Coronary artery (tissue), 2 donors: ENCODE measurements around the gene CHN2.

Experiments
- DNase-seq: peaks from one replicate; pipeline ENCODE4 v3.0.0-alpha.2; 2017; ENCODE audit warnings: low spot score
- H3K27ac ChIP-seq, 2 donors: fragments of 200-600 bp; sonication (generic); one replicate each; pipeline ENCODE4 v1.5.1; 2016 to 2019
- H3K4me3 ChIP-seq: fragments of 200-600 bp; sonication (generic); 2 replicates; pipeline ENCODE4 v1.5.1; 2016; ENCODE audit warnings: mild to moderate bottlenecking, moderate library complexity
- TF ChIP-seq, protein P1 (sequence below): fragments of 200-600 bp; sonication (generic); IDR thresholded peaks from one replicate; pipeline ENCODE4 v1.5.1; 2019; ENCODE audit warnings: antibody characterized with exemption

CHN2 gene

DNA sequence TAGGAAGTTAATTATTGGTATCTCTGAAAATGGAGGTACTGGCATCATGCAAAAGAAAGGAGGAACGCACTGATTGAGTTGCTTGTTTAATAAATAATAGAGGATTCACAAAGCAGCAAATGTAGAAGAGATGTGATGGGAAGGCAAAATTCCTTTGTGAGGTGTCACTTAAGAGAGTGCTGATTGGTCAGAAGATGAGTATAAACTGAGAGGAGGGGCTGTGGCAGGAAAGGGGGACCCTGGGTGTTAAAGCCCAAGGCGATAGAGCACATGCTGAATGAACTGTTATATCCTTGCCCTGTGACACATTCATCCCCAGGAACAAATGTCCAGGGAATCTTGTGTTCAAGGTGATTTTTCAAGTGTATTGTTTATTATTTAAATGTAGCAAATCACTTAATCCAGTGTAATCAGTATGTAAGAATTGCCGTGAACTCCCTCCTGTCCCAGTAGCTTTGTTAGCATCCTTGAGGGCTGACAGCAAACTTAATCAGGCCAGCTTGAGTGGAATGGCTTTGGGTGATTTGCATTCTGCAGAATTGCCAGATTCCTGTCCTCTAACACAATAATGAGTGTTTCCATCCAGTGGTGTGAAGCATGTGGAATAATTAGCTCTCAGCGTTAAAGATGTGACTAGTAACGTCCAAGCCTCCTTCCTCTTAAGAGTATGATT lies 111.9 kb downstream of the CHN2 start:
- H3K27ac ChIP-seq, result no peak overlapping the region
- DNase-seq, result no peak

DNA sequence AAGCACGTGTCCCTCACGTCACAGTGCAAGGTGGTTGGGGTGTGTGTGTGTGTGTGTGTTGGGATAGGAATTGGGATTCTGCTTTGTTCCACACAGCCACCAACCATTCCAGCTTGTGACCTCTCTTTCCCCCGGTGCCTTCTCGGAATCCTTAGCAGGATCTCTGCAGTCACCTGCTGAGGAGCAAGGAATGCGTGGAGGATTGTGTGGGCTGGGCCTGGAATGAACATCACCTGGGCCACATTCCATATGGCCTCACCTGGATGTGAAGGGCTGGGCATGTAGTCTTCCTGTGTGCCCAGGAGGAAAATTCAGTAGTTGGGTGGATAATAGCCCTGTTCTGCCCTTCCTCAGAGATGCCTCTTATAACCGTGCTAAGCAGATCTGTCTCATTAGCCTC lies 113.8 kb downstream of the CHN2 start:
- Histone ChIP-seq H3K27ac (no peak overlapping the region), H3K4me3 (no peak overlapping the region)
- TF ChIP-seq, protein P1, sequence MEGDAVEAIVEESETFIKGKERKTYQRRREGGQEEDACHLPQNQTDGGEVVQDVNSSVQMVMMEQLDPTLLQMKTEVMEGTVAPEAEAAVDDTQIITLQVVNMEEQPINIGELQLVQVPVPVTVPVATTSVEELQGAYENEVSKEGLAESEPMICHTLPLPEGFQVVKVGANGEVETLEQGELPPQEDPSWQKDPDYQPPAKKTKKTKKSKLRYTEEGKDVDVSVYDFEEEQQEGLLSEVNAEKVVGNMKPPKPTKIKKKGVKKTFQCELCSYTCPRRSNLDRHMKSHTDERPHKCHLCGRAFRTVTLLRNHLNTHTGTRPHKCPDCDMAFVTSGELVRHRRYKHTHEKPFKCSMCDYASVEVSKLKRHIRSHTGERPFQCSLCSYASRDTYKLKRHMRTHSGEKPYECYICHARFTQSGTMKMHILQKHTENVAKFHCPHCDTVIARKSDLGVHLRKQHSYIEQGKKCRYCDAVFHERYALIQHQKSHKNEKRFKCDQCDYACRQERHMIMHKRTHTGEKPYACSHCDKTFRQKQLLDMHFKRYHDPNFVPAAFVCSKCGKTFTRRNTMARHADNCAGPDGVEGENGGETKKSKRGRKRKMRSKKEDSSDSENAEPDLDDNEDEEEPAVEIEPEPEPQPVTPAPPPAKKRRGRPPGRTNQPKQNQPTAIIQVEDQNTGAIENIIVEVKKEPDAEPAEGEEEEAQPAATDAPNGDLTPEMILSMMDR, result no peak
- DNase-seq, result no peak

More for the DNA sequence above, 111.9 kb downstream of the CHN2 start:
- no peak overlapping the region for H3K4me3 ChIP-seq
- TF ChIP-seq, protein P1, result no peak

DNA sequence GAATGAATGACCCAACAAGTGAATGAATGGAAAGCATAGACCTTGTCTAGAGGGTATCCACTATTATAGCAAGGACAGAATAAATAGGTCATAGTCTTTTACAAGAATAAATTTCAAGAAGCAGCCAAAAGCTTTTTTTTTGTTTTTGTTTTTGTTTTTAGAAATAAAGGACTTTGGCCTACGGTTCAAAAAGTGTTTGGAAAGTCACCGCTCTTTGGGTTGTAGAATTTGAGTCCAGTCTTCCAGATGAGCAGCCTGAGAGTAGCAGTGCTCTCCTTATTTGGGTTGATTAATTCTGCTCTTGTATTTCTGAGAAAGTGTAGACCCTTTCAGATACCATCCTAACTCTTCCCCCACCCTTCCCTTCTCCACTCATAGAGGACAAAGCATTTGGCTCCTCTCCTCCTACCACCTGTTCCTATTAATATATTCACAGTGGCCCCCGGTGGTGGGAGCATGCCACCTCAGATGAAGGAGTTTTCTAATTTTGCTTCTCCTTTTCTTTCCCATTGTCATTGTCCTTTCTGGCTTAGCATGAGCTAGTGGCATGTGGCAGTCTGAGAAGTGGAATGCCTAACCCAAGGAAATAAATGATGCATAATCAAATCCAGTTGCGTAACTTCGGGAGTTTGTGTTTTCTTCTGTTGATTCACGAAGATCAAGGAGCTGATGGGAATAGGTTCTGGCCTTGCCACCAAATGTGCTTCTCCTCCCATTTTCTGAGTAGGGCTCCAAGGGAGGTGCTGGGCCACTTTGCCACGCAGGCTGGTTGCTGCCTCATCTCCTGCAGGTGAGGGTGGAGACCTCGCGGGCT lies 114.7 kb downstream of the CHN2 start:
- DNase-seq, result no peak
- TF ChIP-seq, protein P1, result no peak
- no peak overlapping the region for H3K27ac ChIP-seq
- no peak overlapping the region for H3K4me3 ChIP-seq

DNA sequence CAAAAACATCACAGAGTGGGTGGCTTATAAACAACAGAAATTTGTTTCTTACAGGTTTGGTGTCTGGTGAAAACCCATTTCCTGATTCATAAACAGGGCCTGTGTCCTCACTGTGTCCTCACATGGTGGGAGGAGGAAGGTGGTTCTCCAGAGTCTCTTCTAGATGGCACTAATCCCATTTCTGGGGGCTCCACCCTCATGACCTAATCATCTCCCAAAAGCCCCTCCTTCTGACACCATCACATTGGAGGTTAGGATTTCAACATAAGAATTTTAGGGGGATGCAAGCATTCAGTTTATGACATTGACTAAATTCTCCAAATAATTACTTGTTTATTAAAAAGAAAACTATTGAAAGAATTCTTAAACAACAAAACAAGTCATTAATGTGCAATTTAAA lies 116.0 kb downstream of the CHN2 start:
- TF ChIP-seq, protein P1, result no peak

DNA sequence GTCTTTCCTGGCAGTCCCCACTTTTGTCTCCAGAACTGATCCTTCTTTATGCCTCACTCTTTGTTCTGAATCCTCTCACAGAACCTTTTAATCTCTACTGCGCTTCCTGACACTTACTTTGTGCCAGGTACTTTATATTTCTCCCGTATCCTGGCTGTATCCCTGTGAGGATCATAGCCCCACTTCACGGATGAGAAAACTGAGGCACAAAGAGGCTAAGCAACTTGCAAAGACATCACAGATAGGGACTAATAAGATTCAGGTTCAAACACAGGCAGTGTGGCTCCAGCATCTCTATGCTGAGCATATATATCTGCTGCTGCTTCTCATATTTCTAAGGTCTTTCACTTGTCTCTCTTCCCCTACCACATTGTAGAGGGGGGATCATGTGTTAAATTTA lies 116.7 kb downstream of the CHN2 start:
- H3K4me3 ChIP-seq, result no peak overlapping the region
- DNase-seq, result no peak
- TF ChIP-seq, protein P1, result no peak
- H3K27ac ChIP-seq, result no peak overlapping the region

More for the DNA sequence above, 116.0 kb downstream of the CHN2 start:
- no peak overlapping the region for H3K27ac ChIP-seq
- H3K4me3 ChIP-seq, result no peak overlapping the region
- no peak for DNase-seq

DNA sequence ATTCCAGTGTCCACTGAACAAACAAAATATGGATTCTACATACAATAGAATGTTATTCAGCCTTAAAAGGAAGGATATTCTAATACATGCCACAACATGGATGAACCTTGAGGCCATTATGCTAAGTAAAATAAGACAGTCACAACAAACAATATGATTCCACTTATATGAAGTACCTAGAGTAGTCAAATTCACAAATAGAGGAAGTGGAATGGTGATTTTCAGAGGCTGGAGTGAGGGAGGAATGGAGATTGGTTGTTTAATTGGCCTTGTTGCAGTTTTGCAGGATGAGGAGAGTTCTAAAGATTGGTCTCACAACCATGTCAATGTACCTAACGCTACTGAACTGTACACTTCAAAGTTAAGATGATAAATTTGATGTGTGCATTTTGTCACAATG lies 119.6 kb downstream of the CHN2 start:
- no peak overlapping the region for H3K4me3 ChIP-seq
- TF ChIP-seq, protein P1, result no peak

More for the DNA sequence above, 119.6 kb downstream of the CHN2 start:
- DNase-seq, result no peak
- H3K27ac ChIP-seq, result no peak overlapping the region
